ENCODE data around the gene NAALADL1. TPM values are rescaled to one million over a fixed set of nuclear protein-coding genes. Genes with fewer than 3 reads are reported as not detected.

Gene NAALADL1
- total RNA-seq, 4 donors from 2014 or later, result 0.34 to 19.6 (median 3.1) TPM

- Histone ChIP-seq H3K27ac (no peak overlapping the region), H3K9me3 (no peaks in the 10 kb centered on the region), H3K4me1 (no peaks in the 10 kb centered on the region), H3K4me3 (no peak overlapping the region), H3K27me3 (peaks cover 0 to 11% (median 0%) of the 10 kb centered on the region in 4 donors), H3K36me3 (no peaks in the 10 kb centered on the region)
- no peak for TF ChIP-seq POLR2A (IDR thresholded peaks at IDR 0.05)
- WGBS, 2 donors, result 47 to 52% methylated on average over 8 of the region's 8 CpGs
- no peak for DNase-seq
- intact Hi-C loops (cut with DNase I), result no loop called here
Measured at GRCh38 chr11:65053827-65054508, 4.4 kb downstream of the NAALADL1 start.

GRCh38 chr11:65051398-65051858, 6.9 kb downstream of the NAALADL1 start:
- Histone ChIP-seq H3K9me3 (no peaks in the 10 kb centered on the region), H3K4me1 (peaks cover 11 to 21% (median 12%) of the 10 kb centered on the region in 3 donors), H3K27ac (no peak overlapping the region), H3K27me3 (peaks cover 0 to 11% (median 0%) of the 10 kb centered on the region in 4 donors), H3K4me3 (no peak overlapping the region), H3K36me3 (no peaks in the 10 kb centered on the region)
- TF ChIP-seq POLR2A (IDR thresholded peaks at IDR 0.05), result no peak
- TF ChIP-seq CTCF (IDR thresholded peaks at IDR 0.05), result no peak
- WGBS, 2 donors, result 64 to 78% methylated on average over 5 to 9 of the region's 9 CpGs
- intact Hi-C loops (cut with DNase I), result no loop called here
- no peak for DNase-seq

GRCh38 chr11:65047581-65048422, 10.6 kb downstream of the NAALADL1 start:
- peak overlapping the region; percentile 33 to 74 (median 52) for H3K4me3 ChIP-seq
- no peak for DNase-seq

DNA sequence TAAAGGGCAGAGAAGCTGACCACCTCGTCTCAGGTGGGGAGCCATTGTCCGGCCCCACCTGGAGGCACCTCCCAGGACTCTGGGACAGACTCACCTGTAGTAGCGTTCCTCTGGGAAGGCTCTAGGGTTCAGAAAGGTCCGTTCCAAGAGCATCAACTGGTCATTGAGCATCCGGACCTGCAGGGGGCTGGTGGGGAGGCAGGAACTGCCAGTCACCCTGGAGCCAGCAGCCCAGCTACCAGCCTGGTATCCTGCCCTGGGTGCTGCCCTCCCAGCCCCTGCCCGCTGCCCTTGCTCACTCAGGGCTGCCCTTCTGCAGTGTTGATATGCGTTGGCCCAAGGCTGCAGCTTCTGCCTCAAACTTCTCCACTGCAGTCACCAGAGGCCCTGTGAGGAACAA, 12.6 kb downstream of the NAALADL1 start:
- 50 to 93% methylated on average over 1 to 4 of the region's 7 CpGs for whole genome bisulfite sequencing, 2 donors
- TF ChIP-seq CTCF (IDR thresholded peaks at IDR 0.05) (no peak), POLR2A (IDR thresholded peaks at IDR 0.05) (no peak)
- H3K4me3 ChIP-seq, result no peak overlapping the region
- H3K4me1 ChIP-seq, result peaks cover 22 to 57% (median 28%) of the 10 kb centered on the region in 3 donors
- H3K9me3 ChIP-seq, result no peaks in the 10 kb centered on the region
- peaks cover 0 to 15% (median 6%) of the 10 kb centered on the region in 3 donors for H3K36me3 ChIP-seq
- no peak for DNase-seq
- no peaks in the 10 kb centered on the region for H3K27me3 ChIP-seq
- intact Hi-C loops (cut with DNase I), result no loop called here
- no peak overlapping the region for H3K27ac ChIP-seq

More at GRCh38 chr11:65047581-65048422, 10.6 kb downstream of the NAALADL1 start:
- 32% methylated on average over 12 of the region's 56 CpGs; no CpG with 5 or more reads in 1 of the 2 donors for WGBS, 2 donors
- H3K9me3 ChIP-seq, result no peaks in the 10 kb centered on the region
- H3K27ac ChIP-seq, result peak overlapping the region; percentile 23 to 81 (median 58)
- H3K36me3 ChIP-seq, result peaks cover 0 to 15% (median 6%) of the 10 kb centered on the region in 3 donors
- peaks cover 12 to 42% (median 17%) of the 10 kb centered on the region in 3 donors for H3K4me1 ChIP-seq
- H3K27me3 ChIP-seq, result no peaks in the 10 kb centered on the region
- no peak for TF ChIP-seq POLR2A (IDR thresholded peaks at IDR 0.05)
- no peak for TF ChIP-seq CTCF (IDR thresholded peaks at IDR 0.05)
- intact Hi-C loops (cut with DNase I), result no loop called here

GRCh38 chr11:65045061-65045460, 13.3 kb downstream of the NAALADL1 start:
- 84% methylated on average over 5 of the region's 5 CpGs; no CpG with 5 or more reads in 1 of the 2 donors for WGBS, 2 donors
- H3K4me1 ChIP-seq, result peaks cover 22 to 63% (median 33%) of the 10 kb centered on the region in 3 donors

More at GRCh38 chr11:65045061-65045460, 13.3 kb downstream of the NAALADL1 start:
- no peak for DNase-seq
- Histone ChIP-seq H3K9me3 (no peaks in the 10 kb centered on the region), H3K36me3 (peaks cover 0 to 15% (median 6%) of the 10 kb centered on the region in 3 donors), H3K4me3 (no peak overlapping the region), H3K27me3 (no peaks in the 10 kb centered on the region), H3K27ac (no peak overlapping the region)
- TF ChIP-seq CTCF (IDR thresholded peaks at IDR 0.05) (no peak), POLR2A (IDR thresholded peaks at IDR 0.05) (no peak)
- intact Hi-C loops (cut with DNase I), result no loop called here

All from esophagus squamous epithelium (tissue), 5 donors.